GM18520 (cell line): ENCODE results near the gene NSUN7.
A peak's percentile ranks its signal among the peaks of the same experiment; 100 is the strongest.

Experiments used
- ATAC-seq: cut with Tn5 transposase; IDR thresholded peaks from one replicate; pipeline ENCODE4 v1.9.1; 2021; ENCODE audit not compliant: unreplicated experiment

The NSUN7 gene

DNA sequence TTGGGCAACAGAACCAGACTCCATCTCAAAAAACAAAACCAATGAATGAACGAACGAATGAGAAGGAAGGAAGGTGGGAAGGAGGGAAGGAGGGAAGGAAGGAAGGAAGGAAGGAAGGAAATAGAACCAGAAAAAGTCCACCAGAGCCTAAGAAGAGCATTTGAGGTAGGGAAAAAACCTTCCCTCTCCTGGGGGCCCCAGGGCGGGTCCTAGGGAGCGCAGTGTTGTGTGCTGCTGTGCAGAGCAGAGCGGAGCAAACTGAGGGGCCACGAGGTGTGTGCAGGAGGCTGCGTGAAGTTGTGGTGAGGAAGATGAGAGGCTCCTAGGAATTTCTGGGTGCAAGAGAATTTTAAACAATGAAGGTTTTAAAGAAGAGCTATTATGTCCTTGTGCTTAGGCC lies 16.0 kb upstream of the NSUN7 start:
- ATAC-seq: no peak

DNA sequence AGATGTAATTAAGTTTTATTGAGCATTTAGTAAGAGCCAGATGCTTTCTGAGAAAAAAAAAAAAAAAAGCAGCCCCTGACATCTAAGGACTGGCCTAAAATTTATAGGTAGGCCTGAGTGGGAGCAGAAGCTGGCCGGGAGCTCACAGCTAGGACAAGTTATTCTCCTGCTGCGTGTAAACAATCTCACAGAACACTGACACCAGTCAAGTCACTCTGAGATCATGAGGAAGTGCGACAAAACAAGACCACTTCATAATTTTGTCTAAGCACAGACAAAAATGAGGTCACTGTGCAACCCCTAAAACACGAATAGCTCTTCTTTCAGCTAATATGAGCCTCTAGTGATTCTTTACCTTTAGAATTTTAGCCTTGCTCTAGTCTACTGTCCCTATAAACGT lies 15.3 kb upstream of the NSUN7 start:
- no peak for ATAC-seq

DNA sequence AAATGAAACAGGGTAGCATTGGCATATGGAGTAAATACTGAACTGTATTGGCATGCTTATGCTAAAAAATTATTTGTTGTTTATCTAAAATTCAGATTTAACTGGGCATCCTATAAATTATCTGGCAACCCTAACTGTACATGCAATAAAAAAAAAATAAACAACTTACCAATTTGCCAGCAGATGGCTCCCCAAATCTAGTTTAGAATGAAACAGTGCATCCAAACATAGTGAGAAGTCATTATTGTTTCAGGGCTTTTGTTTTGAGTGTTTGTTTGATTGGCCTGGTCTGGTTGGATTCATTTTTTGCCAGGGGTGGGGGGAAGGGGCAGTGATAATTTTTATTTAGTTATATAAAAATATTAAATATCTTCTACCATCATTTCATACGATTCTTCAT lies 12.8 kb upstream of the NSUN7 start:
- no peak for ATAC-seq

DNA sequence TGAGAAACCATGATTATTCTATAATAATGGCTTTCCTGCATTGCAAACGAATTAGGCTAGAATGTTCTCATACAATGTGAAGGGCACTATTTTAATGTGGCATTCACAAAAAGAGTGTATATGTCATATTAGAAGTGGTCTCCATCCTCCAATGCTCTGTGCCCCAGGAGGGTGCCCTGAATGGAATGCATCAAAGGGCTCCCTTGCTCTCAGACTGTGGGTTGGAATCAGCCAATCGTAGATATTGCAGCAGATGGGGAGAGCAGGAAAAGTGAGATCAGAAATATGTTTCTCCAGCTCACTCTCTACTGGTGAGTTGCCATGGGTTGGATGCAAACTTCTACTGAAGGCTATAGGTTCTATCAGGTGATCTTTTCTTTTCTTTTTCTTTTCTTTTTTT lies 11.9 kb upstream of the NSUN7 start:
- ATAC-seq: no peak

DNA sequence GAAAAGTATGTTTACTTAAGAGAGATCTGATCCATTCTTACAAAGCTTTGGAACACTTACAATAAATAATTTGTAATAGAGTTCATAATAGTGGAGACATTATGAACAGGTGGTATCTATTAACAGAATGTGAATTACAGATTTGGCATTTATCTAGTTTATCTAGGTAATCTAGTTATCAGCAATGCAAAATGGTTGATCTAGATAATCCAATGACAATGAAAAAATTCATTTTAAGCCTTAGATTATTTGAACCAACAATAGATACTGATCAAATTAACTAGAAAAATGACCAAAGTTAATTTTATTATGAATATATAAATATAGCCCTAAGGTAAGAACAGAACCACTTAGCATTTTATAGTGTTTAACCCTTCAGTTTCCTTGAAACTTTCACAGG lies 10.4 kb upstream of the NSUN7 start:
- no peak for ATAC-seq

DNA sequence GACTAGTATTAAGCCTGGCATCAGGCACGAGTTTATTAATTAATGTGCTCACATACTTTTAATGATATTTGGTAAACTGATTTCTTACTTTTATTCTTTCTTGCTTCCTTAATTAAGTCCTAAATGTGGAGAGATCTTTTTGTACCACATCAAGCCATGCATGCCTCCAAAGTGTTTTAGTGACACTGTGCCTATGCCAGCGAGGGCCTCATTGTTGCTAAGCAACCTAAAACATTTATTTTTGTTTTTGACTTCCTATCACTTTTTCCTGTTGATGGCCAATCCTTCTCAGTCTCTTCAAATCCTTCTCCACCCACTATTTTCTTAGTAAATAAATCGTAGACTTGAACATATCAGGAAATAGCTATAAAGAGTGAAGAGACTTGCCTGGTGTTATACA lies 5.5 kb upstream of the NSUN7 start:
- no peak for ATAC-seq

DNA sequence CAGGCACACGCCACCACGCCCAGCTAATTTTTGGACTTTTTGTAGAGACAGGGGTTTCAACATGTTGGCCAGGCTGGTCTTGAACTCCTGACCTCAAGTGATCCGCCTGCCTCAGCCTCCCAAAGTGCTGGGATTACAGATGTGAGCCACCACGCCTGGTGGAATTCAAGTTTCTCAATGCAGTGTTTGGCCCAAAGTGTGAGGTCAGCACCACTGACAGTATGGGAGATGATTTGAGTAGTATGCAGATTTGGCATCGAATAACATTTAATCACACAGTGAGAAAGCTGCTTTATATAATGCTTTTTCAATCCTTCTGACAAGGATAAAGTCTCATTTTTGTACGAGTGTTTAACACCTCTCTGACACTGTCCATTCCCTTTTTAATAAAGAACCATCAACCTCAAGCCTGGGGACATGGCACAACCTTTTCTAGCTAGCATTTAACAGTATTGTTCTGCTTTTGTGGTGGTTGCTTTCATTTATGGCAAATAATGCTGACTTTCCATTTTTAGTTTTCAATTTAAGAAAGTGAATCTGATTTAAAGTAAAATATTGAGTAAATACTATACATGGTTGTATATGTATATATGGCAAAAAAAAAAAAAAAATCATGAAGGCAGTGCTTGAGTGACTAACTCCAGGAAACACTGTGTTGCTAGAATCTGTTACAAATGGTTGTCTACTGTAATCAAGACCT lies 4.3 kb upstream of the NSUN7 start:
- ATAC-seq: no peak

DNA sequence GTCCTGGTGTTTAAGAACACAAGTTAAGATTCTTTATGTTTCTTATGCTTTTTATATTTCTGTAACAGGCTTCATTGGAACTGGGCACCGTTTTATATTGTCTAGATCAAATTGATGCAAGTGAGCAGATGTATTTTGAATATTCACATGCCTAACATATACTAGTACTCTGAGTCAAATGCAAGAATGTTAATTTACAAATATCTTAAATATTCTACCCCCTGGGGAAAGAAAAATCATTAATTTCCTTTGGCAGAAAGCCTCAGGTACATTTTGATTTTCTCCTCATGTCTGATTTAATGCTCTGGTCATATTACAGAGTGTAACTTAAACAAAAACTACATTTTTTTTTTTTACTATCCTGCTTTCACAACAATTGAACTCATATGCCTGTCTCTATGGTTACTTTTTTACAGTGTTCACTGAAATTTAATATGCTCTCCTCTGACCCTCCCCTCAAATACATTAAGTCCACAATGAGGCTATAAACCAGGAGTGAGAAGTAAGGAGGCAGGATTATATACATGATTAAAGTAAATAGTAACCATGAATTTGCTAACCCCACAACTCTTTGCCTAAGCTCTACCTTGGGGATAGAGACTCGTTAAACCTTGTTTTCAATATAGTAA lies 2.4 kb upstream of the NSUN7 start:
- no peak for ATAC-seq

DNA sequence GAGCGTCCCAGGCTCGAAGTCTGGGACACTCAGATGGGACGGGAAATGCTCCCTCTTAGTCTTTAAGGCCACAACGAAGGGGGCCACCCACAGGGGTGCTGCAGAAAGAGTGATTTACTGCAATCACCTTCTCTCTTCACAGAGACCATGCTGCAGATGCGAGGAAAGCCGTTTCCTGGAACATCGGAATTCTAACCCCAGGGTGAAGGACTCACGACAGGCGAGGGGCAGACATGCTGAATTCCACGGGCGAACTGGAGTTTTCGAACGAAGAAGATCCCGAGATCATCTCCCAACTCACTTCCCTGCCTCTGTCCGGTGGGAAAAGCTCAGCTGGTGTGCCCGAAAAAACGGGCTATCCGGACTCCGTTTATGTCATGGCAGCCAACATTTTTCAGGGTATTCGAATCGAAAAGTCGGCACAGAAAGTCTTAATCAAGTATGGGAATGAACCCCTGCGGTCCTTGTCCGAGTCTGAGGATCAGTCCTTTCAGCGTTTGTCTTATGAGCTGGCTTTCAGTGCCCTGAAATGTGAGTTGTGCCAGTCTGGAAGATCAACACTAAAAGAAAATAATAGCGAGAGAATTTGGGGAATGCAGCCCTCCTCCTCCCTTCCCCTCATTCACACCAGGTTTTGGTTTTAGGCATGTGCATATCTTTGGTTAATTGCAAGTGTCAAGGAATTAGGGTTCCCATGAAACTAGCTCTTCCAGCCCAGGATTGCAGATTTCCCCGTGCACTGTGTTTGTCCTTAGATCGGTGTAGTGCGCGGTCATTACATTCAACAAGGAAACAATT lies 905 bp downstream of the NSUN7 start:
- no peak for ATAC-seq

DNA sequence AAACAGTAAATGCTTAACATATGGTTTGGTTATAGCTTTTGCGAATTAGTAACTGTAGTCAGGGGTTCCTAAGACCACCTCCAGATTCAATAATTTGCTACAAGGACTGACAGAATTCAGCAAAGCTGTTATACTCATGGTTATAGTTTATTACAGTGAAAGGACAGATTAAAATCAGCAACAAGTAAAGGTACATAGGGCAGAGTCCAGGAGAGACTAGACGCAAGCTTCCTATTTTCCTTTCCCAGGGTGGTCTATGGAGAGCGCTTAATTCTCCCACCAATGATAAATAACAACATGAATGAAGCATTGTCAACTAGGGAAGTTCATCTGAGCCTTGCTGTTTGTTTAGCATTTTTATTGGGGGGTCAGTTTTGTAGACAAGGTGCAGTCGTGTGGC lies 5.9 kb downstream of the NSUN7 start:
- ATAC-seq: no peak

DNA sequence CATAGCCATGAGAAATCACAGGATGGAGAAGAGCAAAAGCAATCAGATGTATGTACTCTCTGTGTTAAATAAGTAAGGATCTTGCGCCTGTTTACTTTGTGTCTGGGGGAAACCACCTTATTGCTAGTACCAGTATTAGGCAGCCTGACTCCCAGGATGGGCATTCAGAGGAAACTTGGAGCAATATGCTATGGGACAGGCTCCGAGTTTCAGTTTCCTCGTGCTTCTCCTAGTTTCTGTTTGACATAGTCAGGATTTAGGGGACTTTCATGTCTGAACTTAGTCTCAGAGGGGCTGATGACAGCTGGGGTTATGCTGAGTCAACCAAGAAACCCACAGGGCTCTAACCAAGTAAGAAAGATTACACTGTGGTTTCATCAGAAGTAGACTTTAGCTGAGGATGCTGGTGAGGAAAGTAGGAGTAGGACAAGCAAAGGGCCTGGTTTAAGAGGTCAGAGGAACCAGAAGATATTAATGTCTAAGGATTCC lies 13.5 kb downstream of the NSUN7 start:
- ATAC-seq: peak; percentile 98

DNA sequence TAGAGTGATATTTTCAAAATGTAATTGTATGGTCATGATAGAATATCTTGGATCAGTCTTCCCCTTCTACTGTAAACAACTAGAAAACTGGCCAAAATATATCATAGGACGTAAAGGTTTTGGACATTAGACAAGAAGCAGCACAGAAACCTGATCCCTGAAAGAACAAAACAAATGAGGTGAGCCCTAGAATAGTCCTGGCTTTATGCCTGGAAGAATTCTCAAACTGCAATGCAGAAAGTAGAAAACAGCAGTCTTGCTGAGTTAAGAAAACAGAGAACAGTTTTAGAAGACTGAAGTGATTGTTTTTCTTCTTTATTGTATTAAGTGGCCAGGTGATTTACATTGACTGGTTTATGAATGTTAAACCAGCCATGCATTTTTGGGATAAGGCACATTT lies 19.5 kb downstream of the NSUN7 start:
- ATAC-seq: no peak

DNA sequence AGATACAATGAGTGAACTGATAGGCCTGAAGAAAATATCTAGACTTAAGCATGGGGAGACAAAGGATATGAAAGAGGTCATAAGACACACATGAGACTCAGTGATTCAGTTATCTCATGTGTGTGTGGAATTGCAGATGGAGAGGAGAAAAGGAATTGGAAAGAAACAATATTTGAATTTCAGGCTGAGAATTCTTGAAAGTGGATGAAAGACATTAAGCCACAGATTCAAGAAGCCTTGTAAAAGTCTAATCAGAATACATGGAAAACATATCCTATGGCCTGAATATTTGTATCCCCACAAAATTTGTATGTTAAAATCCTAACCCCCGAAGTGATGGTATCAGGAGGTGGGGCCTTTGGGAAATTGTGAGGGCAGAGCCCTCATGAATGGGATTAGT lies 28.3 kb downstream of the NSUN7 start:
- no peak for ATAC-seq

DNA sequence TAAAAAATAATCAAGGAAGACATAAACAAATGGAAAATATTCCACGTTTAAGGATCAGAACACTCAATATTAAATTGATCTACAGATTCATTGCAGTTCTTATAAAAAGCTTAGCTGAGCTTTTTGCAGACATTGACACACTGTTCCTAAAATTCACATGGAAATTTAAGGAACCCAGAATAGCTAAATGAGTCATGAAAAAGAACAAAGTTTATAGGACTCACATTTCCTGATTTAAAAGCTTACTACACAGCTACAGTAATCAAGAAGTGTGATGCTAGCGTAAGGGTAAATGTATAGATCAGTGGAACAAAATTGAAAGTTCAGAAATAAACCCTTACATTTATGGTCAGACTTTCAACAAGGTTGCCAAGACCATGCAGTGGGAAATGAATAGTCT lies 33.1 kb downstream of the NSUN7 start:
- ATAC-seq: no peak

DNA sequence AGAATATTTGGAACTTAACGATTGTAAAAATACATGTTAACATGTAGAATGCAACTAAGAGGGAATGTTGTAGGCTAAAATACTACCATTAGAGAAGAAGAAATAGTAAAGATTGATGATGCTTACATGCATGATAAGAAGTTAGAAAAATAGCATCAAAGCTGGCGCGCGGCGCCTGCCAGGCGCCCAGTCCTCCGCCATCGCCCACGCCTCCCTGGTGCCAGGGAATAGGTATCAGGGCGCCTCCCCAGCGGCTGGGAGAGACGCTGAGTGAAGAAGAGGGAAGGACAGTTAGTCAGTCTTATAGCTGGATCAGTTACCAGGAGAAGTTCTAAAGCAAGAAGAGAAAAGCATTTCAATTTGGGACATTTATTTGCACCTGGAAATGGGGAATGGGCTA lies 36.0 kb downstream of the NSUN7 start:
- no peak for ATAC-seq

DNA sequence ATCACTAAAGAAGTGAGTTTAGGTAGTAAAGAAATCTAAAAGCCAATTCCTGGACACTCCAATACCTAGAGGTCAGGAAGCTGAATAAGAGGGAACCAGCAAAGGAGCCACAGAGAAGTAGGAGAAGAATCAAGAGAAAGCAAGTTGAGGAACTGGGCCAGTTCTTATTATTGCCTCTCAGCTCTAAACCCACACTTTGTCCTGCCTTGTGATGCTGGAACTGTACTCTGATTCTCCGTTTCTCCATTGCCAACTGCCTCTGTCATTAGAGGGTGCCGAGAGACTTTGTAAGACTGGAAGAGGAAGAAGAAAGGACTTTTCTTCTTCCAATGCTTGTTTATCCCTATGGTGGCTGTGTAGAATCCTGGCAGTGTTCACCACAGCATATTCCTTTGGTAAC lies 38.6 kb downstream of the NSUN7 start:
- ATAC-seq: no peak

DNA sequence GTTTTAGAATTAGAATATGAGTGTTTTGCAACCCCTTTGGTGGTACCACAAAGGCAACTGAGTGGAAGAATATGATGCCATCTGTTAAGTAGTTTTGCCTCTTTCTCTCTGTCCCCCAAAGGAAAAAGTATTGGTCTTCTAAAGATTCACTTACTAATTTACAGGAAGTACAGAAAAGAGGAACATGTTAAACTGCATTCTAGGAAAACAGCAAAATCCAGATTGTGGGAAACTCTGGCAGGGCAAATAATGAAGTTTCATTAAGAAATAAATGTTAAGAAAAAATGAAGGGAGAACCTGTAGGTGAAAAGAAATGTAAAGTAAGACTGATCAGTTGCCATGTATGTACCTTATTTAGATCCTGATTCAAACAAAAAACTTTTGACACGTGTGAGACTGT lies 39.3 kb downstream of the NSUN7 start:
- no peak for ATAC-seq

DNA sequence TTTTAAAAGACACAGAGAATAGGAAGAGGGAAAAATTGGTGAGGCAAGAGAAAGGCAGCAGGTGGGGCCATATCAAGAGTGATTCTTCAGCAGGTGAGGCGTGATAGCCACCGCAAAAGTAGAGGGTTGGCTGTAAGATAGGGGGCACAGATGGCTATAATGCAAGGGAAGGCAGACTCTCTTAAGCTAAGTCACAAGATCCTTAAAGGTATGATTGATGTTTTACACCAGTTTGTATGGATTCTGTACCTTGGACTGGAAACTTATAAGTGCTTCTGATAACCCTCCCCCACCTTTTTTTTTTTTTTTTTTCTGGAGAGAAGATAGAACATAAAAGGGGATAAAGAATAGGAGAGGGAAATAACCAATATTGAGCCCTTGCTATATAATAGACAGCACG lies 40.0 kb downstream of the NSUN7 start:
- ATAC-seq: no peak

DNA sequence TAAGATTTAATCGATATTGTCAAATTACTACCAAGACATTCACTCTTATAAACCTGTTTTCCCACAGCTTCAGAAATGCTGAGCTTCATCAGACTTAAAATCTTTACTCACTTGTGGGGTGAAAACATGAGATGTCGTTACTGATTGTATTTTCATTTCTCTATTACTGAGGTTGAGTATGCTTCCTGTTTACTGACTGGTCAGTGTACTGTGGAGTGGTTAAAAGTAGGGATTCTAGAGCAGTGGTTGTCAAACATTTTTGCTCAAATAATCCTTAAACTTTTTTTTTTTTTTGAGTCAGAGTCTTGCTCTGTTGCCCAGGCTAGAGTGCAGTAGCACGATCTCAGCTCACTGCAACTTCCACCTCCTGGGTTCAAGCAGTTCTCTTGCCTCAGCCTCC lies 50.3 kb downstream of the NSUN7 start:
- peak; percentile 56 for ATAC-seq

DNA sequence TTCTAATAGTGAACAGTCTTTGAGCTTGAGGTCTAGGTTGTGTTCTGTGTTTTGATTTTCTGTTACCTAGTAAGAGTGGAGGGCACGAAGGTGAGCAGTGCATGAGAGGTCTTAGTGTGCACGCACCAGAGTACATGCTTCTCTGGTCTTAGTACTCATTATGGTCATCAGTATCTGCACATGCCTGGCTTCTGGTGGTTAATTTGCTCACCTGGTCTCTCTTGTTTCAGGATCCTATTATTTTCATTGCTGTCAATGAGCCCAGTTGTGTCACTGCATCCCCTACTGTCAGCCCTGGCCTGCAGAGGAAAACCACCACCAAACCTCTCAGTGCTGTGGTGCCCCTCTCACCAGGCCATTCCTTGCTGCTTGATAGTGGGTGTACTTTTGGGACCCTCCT lies 54.8 kb downstream of the NSUN7 start:
- ATAC-seq: no peak

DNA sequence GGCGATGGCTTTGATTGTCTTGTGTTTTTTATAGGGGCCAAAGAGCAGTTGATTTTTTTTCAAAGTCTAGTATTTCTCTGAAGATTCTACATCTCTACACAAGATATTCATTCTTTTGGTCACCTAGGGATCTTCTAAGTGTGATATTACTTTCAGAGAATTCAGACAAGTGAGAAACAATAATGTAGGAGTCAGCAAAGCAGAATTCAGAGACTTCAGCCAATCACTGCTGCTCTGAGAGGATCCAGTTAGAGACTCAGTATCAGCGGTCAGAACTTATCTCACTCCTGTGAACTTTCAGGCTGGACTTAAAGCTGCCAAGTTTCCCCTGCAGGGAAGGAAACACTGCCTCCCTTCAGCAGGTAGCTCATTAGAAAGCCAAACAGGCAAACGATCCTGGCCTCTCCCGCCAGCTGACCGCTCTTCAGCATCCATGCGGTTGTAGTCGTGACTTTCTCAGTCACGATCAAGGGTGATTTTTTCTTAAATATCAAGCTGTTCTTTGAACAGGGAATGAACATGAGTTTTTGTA lies 59.2 kb downstream of the NSUN7 start:
- ATAC-seq: no peak

DNA sequence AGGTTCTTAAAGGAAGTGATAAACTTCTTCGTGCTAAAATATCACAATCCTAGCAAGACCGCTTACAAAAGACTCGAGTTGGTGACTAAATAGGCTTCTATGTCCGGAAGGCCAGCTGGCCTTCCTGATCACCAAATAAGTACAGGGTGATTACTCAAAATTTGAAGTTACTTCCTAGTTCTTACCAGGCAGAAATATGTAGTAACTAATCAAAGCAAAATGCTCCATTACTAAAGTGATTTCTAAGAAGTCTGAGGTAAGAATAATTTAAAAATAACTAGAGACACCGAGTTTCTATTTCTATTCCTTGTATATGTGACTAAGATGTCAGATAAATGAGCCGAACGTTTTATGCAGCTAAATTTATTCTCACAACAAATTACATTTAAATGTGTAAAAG lies 62.2 kb downstream of the NSUN7 start:
- ATAC-seq: no peak
